GM19455 (cell line): ENCODE data around the gene NACC1.

Experiments used
- ATAC-seq: cut with Tn5 transposase; IDR thresholded peaks from one replicate; pipeline ENCODE4 v1.9.1; 2021; ENCODE audit not compliant: unreplicated experiment

NACC1 gene

GRCh38 chr19:13087795-13088537 lies 30.1 kb upstream of the NACC1 start:
- no peak for ATAC-seq

GRCh38 chr19:13089139-13089856 lies 28.8 kb upstream of the NACC1 start:
- no peak for ATAC-seq

- no peak for ATAC-seq
Measured at GRCh38 chr19:13089857-13090507, 28.1 kb upstream of the NACC1 start.

- ATAC-seq: no peak
Measured at GRCh38 chr19:13090511-13091231, 27.4 kb upstream of the NACC1 start.

GRCh38 chr19:13091400-13092157 lies 26.5 kb upstream of the NACC1 start:
- ATAC-seq: no peak

- no peak for ATAC-seq
Measured at GRCh38 chr19:13092158-13092543, 25.9 kb upstream of the NACC1 start.

GRCh38 chr19:13092606-13093235 lies 25.3 kb upstream of the NACC1 start:
- ATAC-seq: no peak

GRCh38 chr19:13093407-13094105 lies 24.5 kb upstream of the NACC1 start:
- ATAC-seq: no peak

- ATAC-seq: no peak
Measured at GRCh38 chr19:13094106-13094504, 24.0 kb upstream of the NACC1 start.

GRCh38 chr19:13094771-13095392 lies 23.2 kb upstream of the NACC1 start:
- ATAC-seq: no peak

GRCh38 chr19:13095393-13095784 lies 22.7 kb upstream of the NACC1 start:
- no peak for ATAC-seq

GRCh38 chr19:13095934-13096927 lies 21.8 kb upstream of the NACC1 start:
- ATAC-seq: no peak

- ATAC-seq: no peak
Measured at GRCh38 chr19:13097033-13097462, 21.0 kb upstream of the NACC1 start.

GRCh38 chr19:13097463-13098258 lies 20.4 kb upstream of the NACC1 start:
- no peak for ATAC-seq

- ATAC-seq: no peak
Measured at GRCh38 chr19:13098277-13099072, 19.6 kb upstream of the NACC1 start.
